Progenitor cell of endocrine pancreas (in vitro differentiated cells): ENCODE measurements around the gene MUC22. TPM values are rescaled to one million over a fixed set of nuclear protein-coding genes. Genes with fewer than 3 reads are reported as not detected.

Experiments used
- DNase-seq: peaks from one replicate; pipeline ENCODE4 v3.0.0; 2021; ENCODE audit warnings: low spot score; ENCODE audit not compliant: unreplicated experiment
- H3K27ac Mint-ChIP-seq: 2 replicates; pipeline ENCODE4 v1.8.0; 2021; ENCODE audit warnings: mild to moderate bottlenecking, moderate library complexity, mixed read lengths
- H3K27me3 Mint-ChIP-seq: 2 replicates; pipeline ENCODE4 v1.8.0; 2021; ENCODE audit warnings: mixed read lengths
- H3K36me3 Mint-ChIP-seq: 2 replicates; pipeline ENCODE4 v1.8.0; 2022; ENCODE audit warnings: mixed read lengths; ENCODE audit not compliant: insufficient read depth
- H3K4me1 Mint-ChIP-seq: 2 replicates; pipeline ENCODE4 v1.8.0; 2021; ENCODE audit warnings: low read depth, mixed read lengths
- H3K4me3 Mint-ChIP-seq: 2 replicates; pipeline ENCODE4 v1.8.0; 2021; ENCODE audit warnings: low read depth, mild to moderate bottlenecking, moderate library complexity, mixed read lengths
- H3K9me3 Mint-ChIP-seq: 2 replicates; pipeline ENCODE4 v1.8.0; 2021; ENCODE audit warnings: low read depth, mixed read lengths
- CTCF ChIP-seq: fragments of 200-600 bp; sonication (generic); IDR thresholded peaks from one replicate; pipeline ENCODE4 v1.5.0; 2021; ENCODE audit warnings: antibody characterized with exemption, mild to moderate bottlenecking; ENCODE audit not compliant: unreplicated experiment
- total RNA-seq: library from RNA; stranded (reverse); gene quantifications from 2 replicates; pipeline ENCODE4 v1.2.1, GENCODE V29; 2021

MUC22 gene
- total RNA-seq, 1 donor from 2014 or later, result not detected

- Mint-ChIP-seq H3K27ac (no peak overlapping the region), H3K9me3 (no peaks in the 10 kb centered on the region), H3K36me3 (no peaks in the 10 kb centered on the region), H3K4me3 (no peak overlapping the region), H3K27me3 (no peaks in the 10 kb centered on the region), H3K4me1 (peaks cover 5% of the 10 kb centered on the region)
- TF ChIP-seq CTCF, result peak; percentile 62
- no peak for DNase-seq
Observed at GRCh38 chr6:31070711-31071197, 60.5 kb downstream of the MUC22 start.

GRCh38 chr6:31074401-31074800 is 64.1 kb downstream of the MUC22 start:
- Mint-ChIP-seq H3K27ac (no peak overlapping the region), H3K27me3 (no peaks in the 10 kb centered on the region), H3K4me3 (no peak overlapping the region), H3K4me1 (no peaks in the 10 kb centered on the region), H3K9me3 (no peaks in the 10 kb centered on the region), H3K36me3 (no peaks in the 10 kb centered on the region)
- no peak for DNase-seq
- no peak for TF ChIP-seq CTCF

DNA sequence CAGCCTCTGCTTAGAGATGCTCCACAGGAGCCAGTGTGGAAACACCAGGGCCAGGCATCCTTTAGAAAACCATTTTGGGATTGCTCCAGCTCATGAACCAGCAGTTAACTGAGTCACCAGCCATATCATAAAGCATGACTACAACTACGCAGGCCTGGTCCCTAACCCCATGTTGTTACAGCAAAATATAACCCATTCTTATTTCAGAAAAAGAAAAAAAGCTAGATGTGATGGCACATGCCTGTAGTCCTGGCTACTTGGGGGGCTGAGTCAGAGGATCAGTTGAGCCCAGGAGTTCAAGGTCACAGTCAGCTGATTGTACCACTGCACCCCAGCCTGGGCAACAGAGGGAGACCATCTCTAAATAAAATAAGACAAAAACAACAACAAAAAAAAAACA is 65.3 kb downstream of the MUC22 start:
- TF ChIP-seq CTCF, result no peak
- peaks cover 4% of the 10 kb centered on the region for H3K27me3 Mint-ChIP-seq
- no peak for DNase-seq
- H3K4me1 Mint-ChIP-seq, result no peaks in the 10 kb centered on the region
- H3K4me3 Mint-ChIP-seq, result no peak overlapping the region
- H3K27ac Mint-ChIP-seq, result no peak overlapping the region
- no peaks in the 10 kb centered on the region for H3K9me3 Mint-ChIP-seq
- no peaks in the 10 kb centered on the region for H3K36me3 Mint-ChIP-seq

- no peak overlapping the region for H3K4me3 Mint-ChIP-seq
- H3K36me3 Mint-ChIP-seq, result no peaks in the 10 kb centered on the region
- no peak overlapping the region for H3K27ac Mint-ChIP-seq
- H3K4me1 Mint-ChIP-seq, result no peaks in the 10 kb centered on the region
- H3K27me3 Mint-ChIP-seq, result peaks cover 4% of the 10 kb centered on the region
- TF ChIP-seq CTCF, result no peak
- no peak for DNase-seq
- H3K9me3 Mint-ChIP-seq, result no peaks in the 10 kb centered on the region
Observed at GRCh38 chr6:31076611-31077010, 66.3 kb downstream of the MUC22 start.

- TF ChIP-seq CTCF, result peak; percentile 79
- H3K4me1 Mint-ChIP-seq, result no peaks in the 10 kb centered on the region
- no peak overlapping the region for H3K27ac Mint-ChIP-seq
- H3K4me3 Mint-ChIP-seq, result no peak overlapping the region
- peaks cover 5% of the 10 kb centered on the region for H3K27me3 Mint-ChIP-seq
- no peaks in the 10 kb centered on the region for H3K9me3 Mint-ChIP-seq
- no peaks in the 10 kb centered on the region for H3K36me3 Mint-ChIP-seq
- DNase-seq, result peak; percentile 47
Observed at GRCh38 chr6:31079656-31080261, 69.5 kb downstream of the MUC22 start.
